ENCODE results near the gene SHROOM4.

The SHROOM4 gene

GRCh38 chrX:50579955-50580354 is 234.0 kb downstream of the SHROOM4 start:
- no peaks in the 10 kb centered on the region for H3K36me3 ChIP-seq
- no peaks in the 10 kb centered on the region for H3K27me3 ChIP-seq
- H3K4me1 ChIP-seq, result no peaks in the 10 kb centered on the region
- TF ChIP-seq, protein P1, sequence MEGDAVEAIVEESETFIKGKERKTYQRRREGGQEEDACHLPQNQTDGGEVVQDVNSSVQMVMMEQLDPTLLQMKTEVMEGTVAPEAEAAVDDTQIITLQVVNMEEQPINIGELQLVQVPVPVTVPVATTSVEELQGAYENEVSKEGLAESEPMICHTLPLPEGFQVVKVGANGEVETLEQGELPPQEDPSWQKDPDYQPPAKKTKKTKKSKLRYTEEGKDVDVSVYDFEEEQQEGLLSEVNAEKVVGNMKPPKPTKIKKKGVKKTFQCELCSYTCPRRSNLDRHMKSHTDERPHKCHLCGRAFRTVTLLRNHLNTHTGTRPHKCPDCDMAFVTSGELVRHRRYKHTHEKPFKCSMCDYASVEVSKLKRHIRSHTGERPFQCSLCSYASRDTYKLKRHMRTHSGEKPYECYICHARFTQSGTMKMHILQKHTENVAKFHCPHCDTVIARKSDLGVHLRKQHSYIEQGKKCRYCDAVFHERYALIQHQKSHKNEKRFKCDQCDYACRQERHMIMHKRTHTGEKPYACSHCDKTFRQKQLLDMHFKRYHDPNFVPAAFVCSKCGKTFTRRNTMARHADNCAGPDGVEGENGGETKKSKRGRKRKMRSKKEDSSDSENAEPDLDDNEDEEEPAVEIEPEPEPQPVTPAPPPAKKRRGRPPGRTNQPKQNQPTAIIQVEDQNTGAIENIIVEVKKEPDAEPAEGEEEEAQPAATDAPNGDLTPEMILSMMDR (IDR thresholded peaks at IDR 0.05; ENCODE audit: low read depth, low read length), result peak; percentile 72
- peak; percentile 54 for DNase-seq
- no peak overlapping the region for H3K4me3 ChIP-seq (ENCODE audit: low read depth, low read length)
- no peaks in the 10 kb centered on the region for H3K9me3 ChIP-seq

DNA sequence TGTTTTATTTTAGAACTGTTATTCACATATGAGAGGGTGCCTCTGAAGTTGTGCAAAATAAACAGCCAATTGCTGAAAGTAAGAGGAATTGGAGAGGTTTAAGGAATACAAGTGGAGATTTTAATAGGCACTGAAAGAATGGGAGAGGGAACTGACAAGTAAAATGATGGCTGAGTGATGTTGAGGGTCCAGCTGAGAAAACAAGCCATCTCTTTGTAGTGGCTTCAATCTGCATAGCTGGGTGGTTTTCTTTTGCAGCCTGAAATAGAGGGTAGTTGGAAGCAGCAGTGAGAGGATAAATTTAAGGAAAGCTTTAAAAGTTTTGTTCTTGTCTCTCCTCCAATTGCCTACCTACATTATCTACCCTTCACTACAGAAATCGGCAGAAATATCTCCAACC is 236.7 kb downstream of the SHROOM4 start:
- no peaks in the 10 kb centered on the region for H3K36me3 ChIP-seq
- DNase-seq, result no peak
- H3K9me3 ChIP-seq, result no peaks in the 10 kb centered on the region
- H3K4me3 ChIP-seq (ENCODE audit: low read depth, low read length), result no peak overlapping the region
- no peaks in the 10 kb centered on the region for H3K4me1 ChIP-seq
- TF ChIP-seq, protein P1 (IDR thresholded peaks at IDR 0.05; ENCODE audit: low read depth, low read length), result no peak
- no peaks in the 10 kb centered on the region for H3K27me3 ChIP-seq

- Histone ChIP-seq H3K4me1 (peaks cover 20% of the 10 kb centered on the region), H3K9me3 (no peaks in the 10 kb centered on the region), H3K27me3 (no peaks in the 10 kb centered on the region), H3K4me3 (ENCODE audit: low read depth, low read length) (no peak overlapping the region), H3K36me3 (no peaks in the 10 kb centered on the region)
- TF ChIP-seq, protein P1 (IDR thresholded peaks at IDR 0.05; ENCODE audit: low read depth, low read length), result no peak
- peak; percentile 31 for DNase-seq
These were observed 246.4 kb downstream of the SHROOM4 start for GRCh38 chrX:50567636-50568035.

DNA sequence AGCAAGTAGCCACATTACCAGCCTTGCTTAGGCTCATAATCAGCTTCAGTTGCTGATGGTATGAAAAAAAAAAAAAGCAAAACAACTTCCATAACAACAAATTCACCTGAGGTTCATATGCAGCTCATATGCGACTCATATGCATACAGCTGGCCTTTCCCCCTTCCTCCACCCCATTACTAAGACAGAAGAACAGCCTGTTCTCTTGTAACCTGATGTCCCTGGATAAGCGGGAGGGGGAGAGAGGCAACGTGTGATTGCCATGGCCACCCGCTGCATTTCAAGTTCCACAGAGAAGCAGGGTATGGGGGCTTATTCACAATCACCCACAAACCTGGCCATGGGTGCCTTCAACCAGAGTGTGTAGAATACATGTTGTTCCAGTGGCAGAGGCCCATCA is 248.3 kb downstream of the SHROOM4 start:
- H3K4me3 ChIP-seq (ENCODE audit: low read depth, low read length), result no peak overlapping the region
- peak; percentile 22 for DNase-seq
- no peaks in the 10 kb centered on the region for H3K27me3 ChIP-seq
- H3K4me1 ChIP-seq, result peaks cover 20% of the 10 kb centered on the region
- TF ChIP-seq, protein P1 (IDR thresholded peaks at IDR 0.05; ENCODE audit: low read depth, low read length), result no peak
- no peaks in the 10 kb centered on the region for H3K36me3 ChIP-seq
- no peaks in the 10 kb centered on the region for H3K9me3 ChIP-seq

Data from BE2C (cell line).